IMR-90 (cell line): ENCODE measurements around the gene KIF22. TPM values are rescaled to one million over a fixed set of nuclear protein-coding genes. Genes with fewer than 3 reads are reported as not detected.

Experiments used
- ATAC-seq: fragments of 200-7000 bp; cut with Tn5 transposase; 2 replicates; pipeline ENCODE4 v1.9.1; 2020; ENCODE audit warnings: low read depth, mild to moderate bottlenecking, moderate library complexity
- BruUV-seq: library from RNA; stranded (reverse); fragments of 400-500 nt; replicated peaks from 2 replicates; lab custom pipeline; 2021; lab: Mats Ljungman, UMichigan
- CTCF ChIA-PET: fragments of 300-600 bp; formaldehyde crosslinking; extraction: SDS; loops from one replicate; lab custom pipeline; 2021; ENCODE audit warnings: antibody characterized with exemption; lab: Yijun Ruan, JAX
- POLR2A ChIA-PET: fragments of 300-600 bp; sonication (Branson Sonifier 250); formaldehyde crosslinking; loops from one replicate; lab custom pipeline; 2022; ENCODE audit warnings: antibody characterized with exemption; ENCODE audit not compliant: unreplicated experiment; lab: Charles Lee
- DNase-seq: peaks from one replicate; pipeline ENCODE4 v3.0.0; 2013
- H2AFZ ChIP-seq: replicated peaks from 2 replicates; pipeline ENCODE3; 2013; ENCODE audit warnings: low read length, mild to moderate bottlenecking; ENCODE audit not compliant: poor library complexity
- H2AK5ac ChIP-seq: 2 replicates; pipeline ENCODE4 v1.6.1; 2013; ENCODE audit warnings: low read depth, low read length, inconsistent platforms
- H2AK9ac ChIP-seq: replicated peaks from 2 replicates; pipeline ENCODE3; 2013; ENCODE audit warnings: mild to moderate bottlenecking, low read depth, low read length, moderate library complexity; ENCODE audit not compliant: poor library complexity
- H2BK120ac ChIP-seq: 2 replicates; pipeline ENCODE4 v1.6.1; 2013; ENCODE audit warnings: low read depth, low read length, inconsistent platforms
- H2BK15ac ChIP-seq: 3 replicates; pipeline ENCODE4 v1.6.1; 2013; ENCODE audit warnings: low read depth, low read length, inconsistent platforms
- H2BK20ac ChIP-seq: 2 replicates; pipeline ENCODE4 v1.6.1; 2013; ENCODE audit warnings: low read depth, mild to moderate bottlenecking, inconsistent platforms, low read length, moderate library complexity
- H2BK5ac ChIP-seq: 2 replicates; pipeline ENCODE4 v1.6.1; 2013; ENCODE audit warnings: mild to moderate bottlenecking, low read depth, low read length, inconsistent platforms; ENCODE audit not compliant: poor library complexity, severe bottlenecking
- H3K14ac ChIP-seq: replicated peaks from 2 replicates; pipeline ENCODE4 v1.6.1; 2013; ENCODE audit warnings: low read depth, low read length, inconsistent platforms
- H3K18ac ChIP-seq: 2 replicates; pipeline ENCODE4 v1.6.1; 2013; ENCODE audit warnings: low read depth, low read length, control low read depth
- H3K23ac ChIP-seq: 2 replicates; pipeline ENCODE4 v1.6.1; 2013; ENCODE audit warnings: low read depth, low read length, inconsistent platforms
- H3K27ac ChIP-seq: 2 replicates; pipeline ENCODE4 v1.5.1; 2013; ENCODE audit warnings: mild to moderate bottlenecking, control low read depth, low read length; ENCODE audit not compliant: insufficient read depth
- H3K27me3 ChIP-seq: 2 replicates; pipeline ENCODE4 v1.6.1; 2013; ENCODE audit warnings: low read length; ENCODE audit not compliant: control insufficient read depth, insufficient read depth
- H3K36me3 ChIP-seq: 2 replicates; pipeline ENCODE4 v1.6.1; 2013; ENCODE audit warnings: low read length, mixed read lengths; ENCODE audit not compliant: control insufficient read depth, insufficient read depth
- H3K4ac ChIP-seq: 2 replicates; pipeline ENCODE4 v1.6.1; 2013; ENCODE audit warnings: low read depth, low read length, inconsistent platforms
- H3K4me1 ChIP-seq: 2 replicates; pipeline ENCODE4 v1.6.1; 2013; ENCODE audit warnings: low read length, mixed read lengths; ENCODE audit not compliant: control insufficient read depth, insufficient read depth
- H3K4me2 ChIP-seq: 2 replicates; pipeline ENCODE4 v1.6.1; 2013; ENCODE audit warnings: low read depth, mild to moderate bottlenecking, control low read depth, low read length, moderate library complexity
- H3K4me3 ChIP-seq: 2 replicates; pipeline ENCODE4 v1.5.1; 2013; ENCODE audit warnings: low read depth, mild to moderate bottlenecking, control low read depth, low read length, moderate library complexity; ENCODE audit not compliant: insufficient read depth
- H3K56ac ChIP-seq: 2 replicates; pipeline ENCODE4 v1.6.1; 2013; ENCODE audit warnings: low read length, inconsistent platforms; ENCODE audit not compliant: insufficient read depth; ENCODE audit errors: extremely low read depth
- H3K79me1 ChIP-seq, 2 experiments: 2 replicates each; pipeline ENCODE4 v1.6.1; 2013; ENCODE audit warnings: low read length in 2 of 2, inconsistent platforms in 1 of 2, low read depth in 1 of 2
- H3K9ac ChIP-seq: 2 replicates; pipeline ENCODE4 v1.6.1; 2013; ENCODE audit warnings: low read depth, low read length, control low read depth
- H3K9me1 ChIP-seq: 2 replicates; pipeline ENCODE4 v1.6.1; 2013; ENCODE audit warnings: low read length, inconsistent platforms; ENCODE audit not compliant: insufficient read depth
- H3K9me3 ChIP-seq: 2 replicates; pipeline ENCODE4 v1.6.1; 2013; ENCODE audit warnings: low read length; ENCODE audit not compliant: control insufficient read depth, insufficient read depth
- H4K20me1 ChIP-seq: 2 replicates; pipeline ENCODE4 v1.6.1; 2013; ENCODE audit warnings: low read length, inconsistent platforms; ENCODE audit not compliant: insufficient read depth
- H4K5ac ChIP-seq: 2 replicates; pipeline ENCODE4 v1.6.1; 2013; ENCODE audit warnings: mild to moderate bottlenecking, low read depth, low read length, control low read depth
- H4K8ac ChIP-seq, 2 experiments: 2 replicates each; pipeline ENCODE4 v1.6.1; 2013; ENCODE audit warnings: low read depth in 2 of 2, low read length in 2 of 2, control low read depth in 1 of 2, inconsistent platforms in 1 of 2
- H4K91ac ChIP-seq: 2 replicates; pipeline ENCODE4 v1.6.1; 2013; ENCODE audit warnings: low read depth, low read length, inconsistent platforms; ENCODE audit not compliant: insufficient read depth
- BHLHE40 ChIP-seq: fragments of 150-350 bp; IDR thresholded peaks from 2 replicates; pipeline ENCODE4 v1.6.1; 2016; ENCODE audit warnings: mild to moderate bottlenecking, low read depth, low read length
- CEBPB ChIP-seq: IDR thresholded peaks from 2 replicates; pipeline ENCODE4 v1.6.1; 2012; ENCODE audit warnings: low read depth, low read length, improper control_type of control experiment
- CHD1 ChIP-seq: IDR thresholded peaks from 2 replicates; pipeline ENCODE4 v1.6.1; 2012; ENCODE audit warnings: low read depth, low read length, improper control_type of control experiment
- FOS ChIP-seq: fragments of 150-350 bp; IDR thresholded peaks from 2 replicates; pipeline ENCODE4 v1.6.1; 2016; ENCODE audit warnings: low read depth, low read length
- MAFK ChIP-seq: IDR thresholded peaks from 2 replicates; pipeline ENCODE4 v1.6.1; 2012; ENCODE audit warnings: low read depth, low read length, improper control_type of control experiment
- MAZ ChIP-seq: IDR thresholded peaks from 2 replicates; pipeline ENCODE4 v1.6.1; 2012; ENCODE audit warnings: low read depth, mild to moderate bottlenecking, low read length, improper control_type of control experiment, moderate library complexity, borderline replicate concordance
- MXI1 ChIP-seq: IDR thresholded peaks from 2 replicates; pipeline ENCODE4 v1.6.1; 2012; ENCODE audit warnings: low read depth, mild to moderate bottlenecking, low read length, moderate library complexity, borderline replicate concordance
- NFE2L2 ChIP-seq: fragments of 150-350 bp; IDR thresholded peaks from 2 replicates; pipeline ENCODE4 v1.6.1; 2016; ENCODE audit warnings: low read depth, mild to moderate bottlenecking, low read length
- POLR2A ChIP-seq: IDR thresholded peaks from 2 replicates; pipeline ENCODE4 v1.6.1; 2012; ENCODE audit warnings: mild to moderate bottlenecking, low read depth, low read length
- RAD21 ChIP-seq: IDR thresholded peaks from 2 replicates; pipeline ENCODE4 v1.6.1; 2012; ENCODE audit warnings: low read length, improper control_type of control experiment
- RCOR1 ChIP-seq: IDR thresholded peaks from 2 replicates; pipeline ENCODE4 v1.6.1; 2012; ENCODE audit warnings: mild to moderate bottlenecking, low read length, improper control_type of control experiment; ENCODE audit not compliant: insufficient replicate concordance
- RFX5 ChIP-seq: IDR thresholded peaks from 2 replicates; pipeline ENCODE4 v1.8.0; 2012; ENCODE audit warnings: low read depth, mild to moderate bottlenecking, low read length, moderate library complexity
- SMC3 ChIP-seq: fragments of 150-350 bp; IDR thresholded peaks from 2 replicates; pipeline ENCODE4 v1.6.1; 2016; ENCODE audit warnings: low read depth, mild to moderate bottlenecking, antibody characterized with exemption, low read length, moderate library complexity
- WGBS, 2 experiments: methylation state at CpG; one replicate each; pipeline versions ENCODE4 v1.1.5 to v1.1.7; 2013; ENCODE audit warnings: missing lambda C conversion rate in 2 of 2; ENCODE audit not compliant: insufficient read length in 1 of 2; ENCODE audit errors: extremely low coverage in 2 of 2; 5-methylcytosine and 5-hydroxymethylcytosine counted together
- dilution Hi-C: fragments of 300-500 bp; cut with HindIII; formaldehyde crosslinking; loops from one replicate; pipeline ENCODE4 v1.14.3; 2018; ENCODE audit warnings: low sequenced_read_pairs; ENCODE audit not compliant: unreplicated experiment
- in situ Hi-C: fragments of 300-500 bp; cut with MboI; formaldehyde crosslinking; loops from 3 replicates; pipeline ENCODE4 v1.14.3; 2019; ENCODE audit warnings: low sequenced_read_pairs, inconsistent platforms, mixed read lengths
- intact Hi-C: fragments of 100-400 bp; cut with micrococcal nuclease; formaldehyde crosslinking; loops from 2 replicates; pipeline ENCODE4 v1.10.0; 2022
- polyA plus RNA-seq, 3 experiments: library from polyadenylated mRNA; depleted of rRNA; stranded (reverse); fragments of >200 nt; gene quantifications; 2 replicates each; pipeline ENCODE4 v1.2.3, GENCODE V29; 2012; ENCODE audit warnings: low replicate concordance in 1 of 3
- total RNA-seq: library from RNA; depleted of rRNA; stranded (reverse); fragments of >200 nt; gene quantifications from 2 replicates; pipeline ENCODE4 v1.2.3, GENCODE V29; 2012
- TF ChIP-seq, protein P1 (sequence below): fragments of 150-350 bp; IDR thresholded peaks from 2 replicates; pipeline ENCODE4 v1.6.1; 2016; ENCODE audit warnings: low read depth, mild to moderate bottlenecking, low read length, moderate library complexity, borderline replicate concordance
- TF ChIP-seq, protein P2 (sequence below): fragments of 150-350 bp; IDR thresholded peaks from 2 replicates; pipeline ENCODE4 v1.6.1; 2017; ENCODE audit warnings: mild to moderate bottlenecking, antibody characterized with exemption, low read length, low read depth
- TF ChIP-seq, protein P3 (sequence below): conservative IDR thresholded peaks from 2 replicates; pipeline ENCODE4 v1.5.1; 2012; ENCODE audit warnings: mild to moderate bottlenecking, low read depth, low read length, improper control_type of control experiment

Gene KIF22
- total and polyA plus RNA-seq, 2 of the 4 experiments (the other 2 are of a cell fraction): 43.0 to 65.1 TPM

GRCh38 chr16:29763326-29763725 lies 27.2 kb upstream of the KIF22 start:
- Histone ChIP-seq H4K91ac (no peak overlapping the region), H3K27ac (no peak overlapping the region), H3K18ac (no peak overlapping the region), H3K4me3 (no peak overlapping the region), H3K56ac (no peak overlapping the region), H3K23ac (no peak overlapping the region), H3K9me3 (no peaks in the 10 kb centered on the region), H3K14ac (no peak overlapping the region), H3K4me2 (no peak overlapping the region), H3K4ac (no peak overlapping the region), H3K36me3 (no peaks in the 10 kb centered on the region), H3K4me1 (no peaks in the 10 kb centered on the region), H4K8ac (no peak overlapping the region), H3K79me1 (no peaks in the 10 kb centered on the region), H2BK120ac (no peak overlapping the region), H2BK5ac (no peak overlapping the region), H2AK9ac (no peak overlapping the region), H4K20me1 (no peaks in the 10 kb centered on the region), H3K27me3 (peaks cover 7% of the 10 kb centered on the region), H3K9ac (no peak overlapping the region), H4K5ac (no peak overlapping the region), H2AFZ (no peak overlapping the region), H2BK15ac (no peak overlapping the region), H2AK5ac (no peak overlapping the region), H2BK20ac (no peak overlapping the region), H3K9me1 (no peaks in the 10 kb centered on the region)
- ChIA-PET CTCF (no interaction called here), POLR2A (no interaction called here)
- BruUV-seq: no TSS peak
- in situ Hi-C loops: no loop called here
- dilution Hi-C loops: no loop called here
- TF ChIP-seq SMC3: no peak
- TF ChIP-seq BHLHE40: no peak
- TF ChIP-seq, protein P1, sequence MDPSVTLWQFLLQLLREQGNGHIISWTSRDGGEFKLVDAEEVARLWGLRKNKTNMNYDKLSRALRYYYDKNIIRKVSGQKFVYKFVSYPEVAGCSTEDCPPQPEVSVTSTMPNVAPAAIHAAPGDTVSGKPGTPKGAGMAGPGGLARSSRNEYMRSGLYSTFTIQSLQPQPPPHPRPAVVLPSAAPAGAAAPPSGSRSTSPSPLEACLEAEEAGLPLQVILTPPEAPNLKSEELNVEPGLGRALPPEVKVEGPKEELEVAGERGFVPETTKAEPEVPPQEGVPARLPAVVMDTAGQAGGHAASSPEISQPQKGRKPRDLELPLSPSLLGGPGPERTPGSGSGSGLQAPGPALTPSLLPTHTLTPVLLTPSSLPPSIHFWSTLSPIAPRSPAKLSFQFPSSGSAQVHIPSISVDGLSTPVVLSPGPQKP: no peak
- TF ChIP-seq MAZ: no peak
- no peak for TF ChIP-seq POLR2A
- TF ChIP-seq NFE2L2: no peak
- TF ChIP-seq MXI1: no peak
- TF ChIP-seq RCOR1: no peak
- no peak for TF ChIP-seq RAD21
- TF ChIP-seq, protein P2, sequence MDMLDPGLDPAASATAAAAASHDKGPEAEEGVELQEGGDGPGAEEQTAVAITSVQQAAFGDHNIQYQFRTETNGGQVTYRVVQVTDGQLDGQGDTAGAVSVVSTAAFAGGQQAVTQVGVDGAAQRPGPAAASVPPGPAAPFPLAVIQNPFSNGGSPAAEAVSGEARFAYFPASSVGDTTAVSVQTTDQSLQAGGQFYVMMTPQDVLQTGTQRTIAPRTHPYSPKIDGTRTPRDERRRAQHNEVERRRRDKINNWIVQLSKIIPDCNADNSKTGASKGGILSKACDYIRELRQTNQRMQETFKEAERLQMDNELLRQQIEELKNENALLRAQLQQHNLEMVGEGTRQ: no peak
- TF ChIP-seq, protein P3, sequence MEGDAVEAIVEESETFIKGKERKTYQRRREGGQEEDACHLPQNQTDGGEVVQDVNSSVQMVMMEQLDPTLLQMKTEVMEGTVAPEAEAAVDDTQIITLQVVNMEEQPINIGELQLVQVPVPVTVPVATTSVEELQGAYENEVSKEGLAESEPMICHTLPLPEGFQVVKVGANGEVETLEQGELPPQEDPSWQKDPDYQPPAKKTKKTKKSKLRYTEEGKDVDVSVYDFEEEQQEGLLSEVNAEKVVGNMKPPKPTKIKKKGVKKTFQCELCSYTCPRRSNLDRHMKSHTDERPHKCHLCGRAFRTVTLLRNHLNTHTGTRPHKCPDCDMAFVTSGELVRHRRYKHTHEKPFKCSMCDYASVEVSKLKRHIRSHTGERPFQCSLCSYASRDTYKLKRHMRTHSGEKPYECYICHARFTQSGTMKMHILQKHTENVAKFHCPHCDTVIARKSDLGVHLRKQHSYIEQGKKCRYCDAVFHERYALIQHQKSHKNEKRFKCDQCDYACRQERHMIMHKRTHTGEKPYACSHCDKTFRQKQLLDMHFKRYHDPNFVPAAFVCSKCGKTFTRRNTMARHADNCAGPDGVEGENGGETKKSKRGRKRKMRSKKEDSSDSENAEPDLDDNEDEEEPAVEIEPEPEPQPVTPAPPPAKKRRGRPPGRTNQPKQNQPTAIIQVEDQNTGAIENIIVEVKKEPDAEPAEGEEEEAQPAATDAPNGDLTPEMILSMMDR: no peak
- no peak for TF ChIP-seq RFX5
- TF ChIP-seq MAFK: no peak
- no peak for TF ChIP-seq FOS
- no peak for TF ChIP-seq CHD1
- TF ChIP-seq CEBPB: no peak
- intact Hi-C loops: no loop called here
- no CpG with 5 or more reads among the region's 6 CpGs for WGBS, 2 experiments
- no peak for DNase-seq
- ATAC-seq: no peak
